PC-9 (cell line): ENCODE data around the gene FAM229A. TPM values are rescaled to one million over a fixed set of nuclear protein-coding genes. Genes with fewer than 3 reads are reported as not detected.

ENCODE experiments used
- BruUV-seq: library from RNA; stranded (reverse); fragments of 400-500 nt; replicated peaks from 2 replicates; lab custom pipeline; 2021; lab: Mats Ljungman, UMichigan
- CTCF ChIA-PET: fragments of 300-600 bp; sonication (Branson Sonifier 250); formaldehyde crosslinking; loops from one replicate; lab custom pipeline; 2022; ENCODE audit warnings: antibody characterized with exemption; lab: Charles Lee
- POLR2A ChIA-PET: fragments of 300-600 bp; sonication (Branson Sonifier 250); formaldehyde crosslinking; loops from one replicate; lab custom pipeline; 2022; ENCODE audit warnings: antibody characterized with exemption; ENCODE audit not compliant: unreplicated experiment; lab: Charles Lee
- DNase-seq, 2 experiments: peaks; one replicate each; pipeline versions ENCODE4 v3.0.0 to v3.0.0-alpha.2; 2015 to 2022; ENCODE audit warnings: mixed read lengths in 1 of 2
- H2AFZ ChIP-seq: fragments of 200-600 bp; sonication (generic); 2 replicates; pipeline ENCODE4 v1.8.1; 2017; ENCODE audit warnings: antibody characterized with exemption
- H3F3A ChIP-seq: fragments of 200-600 bp; sonication (generic); 2 replicates; pipeline ENCODE4 v1.8.1; 2017; ENCODE audit warnings: antibody characterized with exemption, mild to moderate bottlenecking, low read depth; ENCODE audit not compliant: insufficient read depth
- H3K27ac ChIP-seq: fragments of 200-600 bp; sonication (generic); 2 replicates; pipeline ENCODE4 v1.6.1; 2016; ENCODE audit warnings: mixed run types
- H3K27me3 ChIP-seq: fragments of 200-600 bp; sonication (generic); 2 replicates; pipeline ENCODE4 v1.6.1; 2016; ENCODE audit warnings: low read depth, mixed run types; ENCODE audit not compliant: insufficient read depth
- H3K36me3 ChIP-seq: fragments of 200-600 bp; sonication (generic); 2 replicates; pipeline ENCODE4 v1.6.1; 2016; ENCODE audit warnings: low read depth, mixed run types
- H3K4me1 ChIP-seq: fragments of 200-600 bp; sonication (generic); replicated peaks from 2 replicates; pipeline ENCODE4 v1.6.1; 2016; ENCODE audit warnings: mixed run types; ENCODE audit not compliant: insufficient read depth
- H3K4me2 ChIP-seq: fragments of 200-600 bp; sonication (generic); 2 replicates; pipeline ENCODE4 v1.6.1; 2017; ENCODE audit warnings: mixed run types
- H3K4me3 ChIP-seq: fragments of 200-600 bp; sonication (generic); 2 replicates; pipeline ENCODE4 v1.6.1; 2016; ENCODE audit warnings: mixed run types
- H3K79me2 ChIP-seq: fragments of 200-600 bp; sonication (generic); 2 replicates; pipeline ENCODE4 v1.6.1; 2017; ENCODE audit warnings: low read depth, mixed run types
- H3K9me2 ChIP-seq: fragments of 200-600 bp; sonication (generic); 2 replicates; pipeline ENCODE4 v1.8.1; 2017; ENCODE audit warnings: mild to moderate bottlenecking; ENCODE audit not compliant: insufficient read depth
- H3K9me3 ChIP-seq: fragments of 200-600 bp; sonication (generic); 2 replicates; pipeline ENCODE4 v1.8.1; 2016; ENCODE audit warnings: low read depth; ENCODE audit not compliant: insufficient read depth
- H4K20me1 ChIP-seq: fragments of 200-600 bp; sonication (generic); 2 replicates; pipeline ENCODE4 v1.8.1; 2017; ENCODE audit not compliant: insufficient read depth
- CTCF ChIP-seq: fragments of 200-600 bp; sonication (generic); conservative IDR thresholded peaks from 2 replicates; pipeline ENCODE4 v1.6.1; 2017; ENCODE audit warnings: mixed run types, antibody characterized with exemption, mild to moderate bottlenecking, moderate library complexity
- EZH2 ChIP-seq: fragments of 200-600 bp; sonication (generic); IDR thresholded peaks from 2 replicates; pipeline ENCODE4 v1.8.0; 2017; ENCODE audit warnings: antibody characterized with exemption, low read depth
- intact Hi-C: fragments of 100-400 bp; cut with micrococcal nuclease; formaldehyde crosslinking; loops from one replicate; pipeline ENCODE4 v1.10.0; 2022; ENCODE audit not compliant: unreplicated experiment
- total RNA-seq: library from RNA; stranded (reverse); gene quantifications from 2 replicates; pipeline ENCODE4 v1.2.3, GENCODE V29; 2021

The FAM229A gene
- total RNA-seq, 1 experiment from 2014 or later, result 13.1 TPM

GRCh38 chr1:32318127-32318869 lies 44.0 kb downstream of the FAM229A start:
- CTCF ChIA-PET, result interaction anchor here (2.3 kb wide), 1 partner anchor 103 kb away, joined by 8 read pairs; no protein-coding TSS in a partner anchor
- no peak overlapping the region for H3K27ac ChIP-seq
- H3K4me2 ChIP-seq, result no peak overlapping the region
- BruUV-seq, result no TSS peak
- H2AFZ ChIP-seq, result no peak overlapping the region
- DNase-seq, result no peak
- H3K79me2 ChIP-seq, result peaks cover 17% of the 10 kb centered on the region
- no peak overlapping the region for H3K4me3 ChIP-seq
- H3K27me3 ChIP-seq, result no peaks in the 10 kb centered on the region
- H4K20me1 ChIP-seq, result peaks cover 8% of the 10 kb centered on the region
- POLR2A ChIA-PET, result interaction anchor here (0.7 kb wide), 1 partner anchor 27 kb away, joined by 8 read pairs; no protein-coding TSS in a partner anchor
- H3F3A ChIP-seq, result peaks cover 22% of the 10 kb centered on the region
- peaks cover 10% of the 10 kb centered on the region for H3K36me3 ChIP-seq
- intact Hi-C loops, result no loop called here
- peaks cover 17% of the 10 kb centered on the region for H3K4me1 ChIP-seq
- H3K9me2 ChIP-seq, result no peaks in the 10 kb centered on the region
- H3K9me3 ChIP-seq, result no peaks in the 10 kb centered on the region
- no peak for TF ChIP-seq CTCF
- TF ChIP-seq EZH2, result no peak

DNA sequence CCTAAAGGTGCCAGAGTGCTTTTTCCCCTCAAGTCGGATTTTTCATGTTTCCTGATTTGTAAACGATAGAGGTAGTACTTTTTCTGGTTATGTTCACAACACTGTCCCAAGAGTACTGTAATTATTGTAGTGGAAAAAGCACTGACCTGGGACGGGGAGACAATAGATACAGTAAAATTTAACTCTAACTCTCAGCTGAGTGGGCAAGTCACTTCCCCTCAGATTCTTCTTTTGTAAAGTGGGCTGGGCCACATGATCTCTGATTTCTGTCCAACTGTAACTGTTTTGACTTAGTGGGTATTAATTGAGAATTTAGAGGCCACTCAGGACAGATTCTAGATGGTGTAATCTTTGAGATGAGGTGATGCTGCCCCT lies 45.4 kb downstream of the FAM229A start:
- Histone ChIP-seq H4K20me1 (peaks cover 10% of the 10 kb centered on the region), H3K79me2 (peaks cover 27% of the 10 kb centered on the region), H3K9me3 (no peaks in the 10 kb centered on the region), H3K4me3 (no peak overlapping the region), H3K27me3 (no peaks in the 10 kb centered on the region), H3K4me2 (no peak overlapping the region), H3F3A (peaks cover 13% of the 10 kb centered on the region), H3K9me2 (no peaks in the 10 kb centered on the region), H3K36me3 (peaks cover 10% of the 10 kb centered on the region), H3K4me1 (peaks cover 8% of the 10 kb centered on the region), H3K27ac (no peak overlapping the region), H2AFZ (no peak overlapping the region)
- intact Hi-C loops, result loop anchor here (1.0 kb wide), 1 partner anchor 102 kb away; no protein-coding TSS in a partner anchor
- CTCF ChIA-PET, result interaction anchor here (0.7 to 2.3 kb wide), 2 partner anchors 75 to 101 kb away, joined by 3 to 8 read pairs; no protein-coding TSS in a partner anchor
- no TSS peak for BruUV-seq
- POLR2A ChIA-PET, result no interaction called here
- no peak for DNase-seq
- no peak for TF ChIP-seq CTCF
- TF ChIP-seq EZH2, result no peak

- POLR2A ChIA-PET, result no interaction called here
- Histone ChIP-seq H4K20me1 (peaks cover 25% of the 10 kb centered on the region), H2AFZ (no peak overlapping the region), H3K4me3 (no peak overlapping the region), H3K36me3 (peaks cover 4% of the 10 kb centered on the region; the same call in 1 of the 2 replicates), H3K9me2 (no peaks in the 10 kb centered on the region), H3K4me1 (peaks cover 7% of the 10 kb centered on the region; the same call in 1 of the 2 replicates), H3K27ac (no peak overlapping the region), H3K9me3 (no peaks in the 10 kb centered on the region), H3K4me2 (no peak overlapping the region), H3K79me2 (peaks cover 70% of the 10 kb centered on the region), H3F3A (peaks cover 13% of the 10 kb centered on the region; the same call in 1 of the 2 replicates), H3K27me3 (no peaks in the 10 kb centered on the region)
- BruUV-seq, result no TSS peak
- CTCF ChIA-PET, result interaction anchor here (0.6 to 0.7 kb wide), 2 partner anchors 21 to 30 kb away, joined by 3 to 9 read pairs; no protein-coding TSS in a partner anchor
- no peak for DNase-seq
- intact Hi-C loops, result no loop called here
- TF ChIP-seq CTCF (no peak), EZH2 (no peak)
These were observed 50.4 kb downstream of the FAM229A start for GRCh38 chr1:32311709-32312393.

Other genes with a start within 250 kb of the FAM229A start
- 32.0 and 45.8 TPM in 2 replicates for gene TXLNA, start 182.8 kb downstream of the FAM229A start, total RNA-seq
- 4.4 and 4.7 TPM in 2 replicates for gene CCDC28B, start 161.9 kb downstream of the FAM229A start, total RNA-seq
- 4.9 and 5.0 TPM in 2 replicates for gene IQCC, start 156.8 kb downstream of the FAM229A start, total RNA-seq
- not detected in 2 replicates for gene DCDC2B, start 153.4 kb downstream of the FAM229A start, total RNA-seq
- 14.1 and 18.1 TPM in 2 replicates for gene TMEM234, start 140.1 kb downstream of the FAM229A start, total RNA-seq
- gene EIF3I, start 140.1 kb downstream of the FAM229A start, total RNA-seq, result 199 and 229 TPM in 2 replicates
- 1.6 and 2.2 TPM in 2 replicates for gene FAM167B, start 115.3 kb downstream of the FAM229A start, total RNA-seq
- 2.0 and 2.6 TPM in 2 replicates for gene LCK, start 111.2 kb downstream of the FAM229A start, total RNA-seq
- gene HDAC1, start 70.4 kb downstream of the FAM229A start, total RNA-seq, result 131 and 171 TPM in 2 replicates
- gene MARCKSL1, start 26.3 kb downstream of the FAM229A start, total RNA-seq, result 91.5 and 117 TPM in 2 replicates
- 3.8 and 3.9 TPM in 2 replicates for gene TSSK3, start 54 bp upstream of the FAM229A start, total RNA-seq
- gene BSDC1, start 32.0 kb upstream of the FAM229A start, total RNA-seq, result 74.0 and 76.2 TPM in 2 replicates
- 0.05 and 0.09 TPM in 2 replicates for gene ZBTB8B, start 102.6 kb upstream of the FAM229A start, total RNA-seq
- 4.2 and 4.3 TPM in 2 replicates for gene ZBTB8A, start 176.9 kb upstream of the FAM229A start, total RNA-seq